Gastrocnemius medialis (tissue), 4 donors: ENCODE measurements around the gene ANKRD63.

Experiments used
- CTCF ChIP-seq, 5 experiments: fragments of 450-650 bp in 3 of 5; fragments of 200-600 bp in 2 of 5; sonication (generic) in 2 of 5; IDR thresholded peaks in 4 of 5; conservative IDR thresholded peaks in 1 of 5; 1 replicate in 4 of 5; 2 replicates in 1 of 5; pipeline ENCODE4 v1.5.1; 2016 to 2019; ENCODE audit warnings: antibody characterized with exemption in 5 of 5, mild to moderate bottlenecking in 3 of 5, moderate library complexity in 3 of 5
- POLR2A ChIP-seq, 2 donors: fragments of 450-650 bp; IDR thresholded peaks; one replicate each; pipeline ENCODE4 v1.6.1; 2017; ENCODE audit warnings: antibody characterized with exemption in 2 of 2, mild to moderate bottlenecking in 2 of 2, moderate library complexity in 2 of 2

GRCh38 chr15:40275523-40275922 is 7.3 kb downstream of the ANKRD63 start:
- TF ChIP-seq CTCF (IDR thresholded peaks at IDR 0.05 in 4 of 5, conservative IDR thresholded peaks at IDR 0.05 in 1 of 5) (no peak), POLR2A (IDR thresholded peaks at IDR 0.05) (no peak)
